ENCODE results near the gene TMEM87B. TPM values are rescaled to one million over a fixed set of nuclear protein-coding genes. Genes with fewer than 3 reads are reported as not detected.

Gene TMEM87B
- total and polyA plus RNA-seq, 4 donors, result 5.4 to 31.5 (median 20.0) TPM

DNA sequence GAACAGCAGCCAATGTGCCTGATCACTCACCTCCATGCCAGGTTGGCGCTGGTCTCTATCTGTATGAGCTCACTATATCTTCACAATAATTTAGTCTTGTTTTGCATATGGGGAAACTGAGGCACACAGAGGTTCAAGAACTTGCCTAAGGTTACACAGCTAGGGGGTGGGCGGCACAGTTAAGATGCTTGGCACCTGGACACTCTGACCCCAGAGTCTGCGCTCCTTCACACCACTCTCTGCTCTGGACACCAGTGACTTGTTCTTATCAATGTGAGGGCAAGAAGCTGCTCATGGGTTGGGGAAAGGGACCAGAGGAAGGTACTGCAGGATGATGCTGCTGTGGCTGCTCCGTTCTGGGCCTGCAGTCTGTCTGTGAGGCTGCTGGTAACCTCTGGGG, 110.2 kb downstream of the TMEM87B start:
- Histone ChIP-seq H3K27me3 (ENCODE audit: control insufficient read depth in 1 of 2, insufficient read depth in 2 of 2, low read length in 1 of 2) (no peaks in the 10 kb centered on the region), H3K4me1 (ENCODE audit: control insufficient read depth in 1 of 2, insufficient read depth in 2 of 2, low read length in 2 of 2) (no peaks in the 10 kb centered on the region), H3K9me3 (ENCODE audit: control insufficient read depth, low read length) (no peaks in the 10 kb centered on the region), H3K27ac (ENCODE audit: low read depth in 1 of 2, low read length in 2 of 2) (no peak overlapping the region), H3K4me3 (ENCODE audit: low read length in 2 of 2) (no peak overlapping the region), H3K36me3 (ENCODE audit: control insufficient read depth in 1 of 2, insufficient read depth in 2 of 2, low read length in 1 of 2) (no peaks in the 10 kb centered on the region)
- ATAC-seq (ENCODE audit: low FRiP score) (no peak), DNase-seq (no peak)
- 96% methylated on average over 4 of the region's 4 CpGs for WGBS, 2 donors
- intact Hi-C loops (cut with DNase I), result no loop called here

DNA sequence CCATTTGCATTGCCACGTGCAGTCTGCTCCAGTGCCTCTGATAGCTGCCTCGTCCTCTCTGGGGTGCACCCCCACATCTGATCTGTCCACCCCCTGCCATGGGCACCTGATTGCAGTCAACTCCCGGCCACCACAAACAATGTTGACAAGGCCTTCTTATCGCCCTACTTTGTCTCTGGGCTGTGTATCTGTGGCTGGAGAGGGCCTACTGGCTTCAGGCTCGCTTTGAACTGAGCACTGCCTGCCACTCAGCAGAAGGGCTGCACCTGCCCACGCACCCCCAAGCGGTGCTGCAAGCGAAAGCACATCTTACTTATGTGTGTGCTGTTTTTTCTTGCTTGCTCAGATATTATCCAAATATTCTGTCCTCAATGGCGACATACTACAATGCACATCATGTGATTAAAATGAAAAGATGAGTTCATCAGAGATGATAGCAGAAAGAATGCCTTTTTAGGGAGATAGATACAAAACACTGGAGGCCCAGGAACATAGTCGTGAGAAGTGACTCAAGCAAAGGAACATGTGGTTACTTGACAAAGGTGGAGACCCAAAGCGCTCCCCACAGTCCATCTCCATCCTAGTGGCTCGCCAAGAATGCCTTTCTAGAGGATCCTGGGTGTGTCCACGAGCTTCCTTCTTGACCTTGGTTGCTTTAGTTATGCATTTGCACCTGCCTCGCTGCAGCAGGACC, 111.9 kb downstream of the TMEM87B start:
- Histone ChIP-seq H3K27ac (ENCODE audit: low read depth in 1 of 2, low read length in 2 of 2) (no peak overlapping the region), H3K27me3 (ENCODE audit: control insufficient read depth in 1 of 2, insufficient read depth in 2 of 2, low read length in 1 of 2) (no peaks in the 10 kb centered on the region), H3K4me1 (ENCODE audit: control insufficient read depth in 1 of 2, insufficient read depth in 2 of 2, low read length in 2 of 2) (no peaks in the 10 kb centered on the region), H3K36me3 (ENCODE audit: control insufficient read depth in 1 of 2, insufficient read depth in 2 of 2, low read length in 1 of 2) (no peaks in the 10 kb centered on the region), H3K4me3 (ENCODE audit: low read length in 2 of 2) (no peak overlapping the region), H3K9me3 (ENCODE audit: control insufficient read depth, low read length) (no peaks in the 10 kb centered on the region)
- ATAC-seq (ENCODE audit: low FRiP score), result no peak
- 81 to 84% methylated on average over 14 of the region's 14 CpGs for WGBS, 2 donors
- DNase-seq, result no peak
- intact Hi-C loops (cut with DNase I), result no loop called here

GRCh38 chr2:112168422-112169124, 113.5 kb downstream of the TMEM87B start:
- Histone ChIP-seq H3K4me1 (ENCODE audit: control insufficient read depth in 1 of 2, insufficient read depth in 2 of 2, low read length in 2 of 2) (no peaks in the 10 kb centered on the region), H3K36me3 (ENCODE audit: control insufficient read depth in 1 of 2, insufficient read depth in 2 of 2, low read length in 1 of 2) (no peaks in the 10 kb centered on the region), H3K9me3 (ENCODE audit: control insufficient read depth, low read length) (no peaks in the 10 kb centered on the region), H3K4me3 (ENCODE audit: low read length in 2 of 2) (no peak overlapping the region), H3K27ac (ENCODE audit: low read depth in 1 of 2, low read length in 2 of 2) (no peak overlapping the region), H3K27me3 (ENCODE audit: control insufficient read depth in 1 of 2, insufficient read depth in 2 of 2, low read length in 1 of 2) (no peaks in the 10 kb centered on the region)
- intact Hi-C loops (cut with DNase I), result no loop called here
- ATAC-seq (ENCODE audit: low FRiP score) (no peak), DNase-seq (no peak)
- WGBS, 2 donors, result 86 to 89% methylated on average over 10 of the region's 10 CpGs

Other genes starting within 250 kb of the TMEM87B start
- gene ANAPC1, start 171.1 kb upstream of the TMEM87B start, total RNA-seq, result 10 to 100 TPM; 29.2 to 35.1 TPM
- gene ANAPC1, start 171.1 kb upstream of the TMEM87B start, polyA plus RNA-seq, result 1 to 10 TPM; 4.1 to 6.3 TPM
- gene MERTK, start 156.7 kb upstream of the TMEM87B start, total RNA-seq, result 10 to 100 TPM; 29.7 to 61.3 TPM
- gene MERTK, start 156.7 kb upstream of the TMEM87B start, polyA plus RNA-seq, result 10 to 100 TPM in 1 of 2 donors, 1 to 10 TPM in 1; 9.6 to 18.8 TPM
- gene FBLN7, start 83.1 kb downstream of the TMEM87B start, total RNA-seq, result 1 to 10 TPM; 4.5 to 6.1 TPM
- 10 to 100 TPM in 1 of 2 donors, 1 to 10 TPM in 1; 2.6 to 13.5 TPM for gene FBLN7, start 83.1 kb downstream of the TMEM87B start, polyA plus RNA-seq
- 10 to 100 TPM in 1 of 2 donors, 1 to 10 TPM in 1; 6.2 to 10.6 TPM for gene ZC3H8, start 199.8 kb downstream of the TMEM87B start, total RNA-seq
- 1 to 10 TPM; 4.6 to 7.4 TPM for gene ZC3H8, start 199.8 kb downstream of the TMEM87B start, polyA plus RNA-seq
- gene ZC3H6, start 220.3 kb downstream of the TMEM87B start, total RNA-seq, result 10 to 100 TPM; 16.2 to 18.2 TPM
- 1 to 10 TPM; 2.3 to 3.5 TPM for gene ZC3H6, start 220.3 kb downstream of the TMEM87B start, polyA plus RNA-seq

Data from aorta (tissue), 5 donors.